Measurements from ENCODE around the gene ACOT11.
"Not testable (repeated sequence)": the region's sequence is repeated elsewhere in the genome, so short reads cannot be mapped to it uniquely, and the experiment has no call there.

ACOT11 gene

DNA sequence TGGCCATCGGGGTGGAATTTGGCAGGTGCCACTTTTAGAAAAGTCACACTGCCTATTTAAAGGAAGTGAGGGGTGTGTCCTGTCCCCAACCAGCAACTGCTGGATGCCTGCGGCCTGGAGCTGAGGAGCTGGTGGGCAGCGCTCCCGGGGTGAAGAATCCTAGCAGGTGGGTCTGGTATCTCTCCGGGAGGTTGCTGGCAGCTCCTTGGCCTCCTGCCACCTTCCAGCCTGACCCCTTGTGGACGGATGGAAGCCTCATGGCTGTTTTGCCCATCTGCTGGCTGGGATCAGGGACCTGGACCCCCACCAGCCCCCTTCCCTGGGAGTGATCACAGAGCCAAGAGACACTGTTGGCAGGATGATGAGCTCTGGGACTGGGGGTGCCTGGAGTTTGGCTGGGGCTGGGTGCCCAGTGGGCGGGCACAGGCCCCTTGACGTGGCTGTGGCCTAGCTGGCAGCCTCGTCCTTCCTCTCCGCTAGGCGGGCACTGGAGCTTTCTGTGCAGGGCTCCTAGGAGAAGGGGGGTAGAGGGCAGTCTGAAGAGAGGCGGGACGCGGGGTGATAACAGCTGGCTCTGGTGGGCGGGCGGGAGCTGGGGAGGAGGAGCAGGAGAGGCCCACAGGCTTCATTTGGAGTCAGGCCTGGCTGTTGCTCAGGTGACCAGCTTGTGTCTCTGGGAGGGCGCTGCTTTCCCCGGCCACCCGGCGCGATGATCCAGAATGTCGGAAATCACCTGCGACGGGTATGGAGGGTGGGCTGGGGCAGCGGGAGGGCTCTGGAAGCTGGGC, at the start of gene ACOT11:
Gene ACOT11 (plus strand): TSS at position 628 of the 788 bp plus-strand sequence. CDS start 82 bp downstream, at position 710.
- no peak for TF ChIP-seq ZNF274 (IDR thresholded peaks at IDR 0.05; ENCODE audit: low read depth, low read length)
- H3K4me3 ChIP-seq (ENCODE audit: low read length) = no peak within 1 kb of the TSS

- no peak overlapping the region for H3K4me3 ChIP-seq (ENCODE audit: low read length)
- TF ChIP-seq ZNF274 (IDR thresholded peaks at IDR 0.05; ENCODE audit: low read depth, low read length) = no peak
Measured at GRCh38 chr1:54498383-54499096, 49.5 kb upstream of the ACOT11 start.

DNA sequence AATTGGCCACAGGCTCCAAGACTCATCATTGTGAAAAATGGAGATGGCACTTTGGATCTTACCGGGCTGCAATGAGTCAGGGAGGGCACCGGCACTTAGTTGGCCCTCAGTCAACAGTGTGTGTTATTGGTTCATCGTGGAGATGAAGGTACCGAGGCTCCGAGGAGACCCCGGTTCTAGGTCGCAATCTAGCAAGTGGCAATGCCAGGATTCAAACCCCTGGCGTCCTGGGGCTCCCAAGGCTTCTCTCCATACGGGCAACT, 49.0 kb upstream of the ACOT11 start:
- TF ChIP-seq ZNF274 (IDR thresholded peaks at IDR 0.05; ENCODE audit: low read depth, low read length) = no peak
- no peak overlapping the region for H3K4me3 ChIP-seq (ENCODE audit: low read length)

- TF ChIP-seq ZNF274 (IDR thresholded peaks at IDR 0.05; ENCODE audit: low read depth, low read length) = no peak
- no peak overlapping the region for H3K4me3 ChIP-seq (ENCODE audit: low read length)
Measured at GRCh38 chr1:54499360-54500106, 48.5 kb upstream of the ACOT11 start.

DNA sequence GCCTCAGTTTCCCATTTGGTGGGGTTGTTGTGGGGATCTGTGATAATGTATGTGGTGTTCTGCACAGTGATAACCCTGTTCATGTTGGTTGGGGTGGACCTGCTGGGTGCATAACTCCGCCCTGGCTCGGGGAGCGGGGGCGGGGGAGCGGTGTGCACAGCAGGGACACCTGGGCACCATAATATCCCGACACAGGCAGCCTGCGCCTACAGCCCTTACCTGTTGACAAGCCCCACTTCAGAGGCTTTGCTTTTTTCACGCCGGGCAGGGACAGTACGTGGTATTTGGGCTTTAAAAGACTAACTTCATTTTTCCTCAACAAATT, 48.0 kb upstream of the ACOT11 start:
- no peak overlapping the region for H3K4me3 ChIP-seq (ENCODE audit: low read length)

GRCh38 chr1:54501849-54502248, 46.2 kb upstream of the ACOT11 start:
- no peak for TF ChIP-seq ZNF274 (IDR thresholded peaks at IDR 0.05; ENCODE audit: low read depth, low read length)
- H3K4me3 ChIP-seq (ENCODE audit: low read length) = no peak overlapping the region

More for the DNA sequence above, 48.0 kb upstream of the ACOT11 start:
- TF ChIP-seq ZNF274 (IDR thresholded peaks at IDR 0.05; ENCODE audit: low read depth, low read length) = no peak

DNA sequence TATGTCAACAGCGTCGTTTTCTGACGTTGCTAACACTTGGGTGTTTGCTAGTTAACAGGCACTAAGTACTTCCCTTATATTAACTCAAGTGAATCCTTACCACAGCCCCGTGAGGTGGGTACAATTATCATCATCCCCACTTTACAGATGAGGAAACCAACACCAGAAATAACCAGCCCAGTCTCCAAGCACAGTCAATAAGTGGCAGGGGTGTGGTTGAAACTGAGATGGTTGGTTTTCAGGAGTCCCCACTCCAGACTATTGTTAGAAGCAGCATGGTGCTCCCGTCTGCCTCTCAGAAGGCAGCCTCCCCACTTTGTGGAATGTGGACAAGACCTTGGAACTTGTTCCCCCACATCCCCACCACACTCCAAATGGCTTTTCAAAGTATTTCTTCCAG, 45.7 kb upstream of the ACOT11 start:
- H3K4me3 ChIP-seq (ENCODE audit: low read length) = no peak overlapping the region
- no peak for TF ChIP-seq ZNF274 (IDR thresholded peaks at IDR 0.05; ENCODE audit: low read depth, low read length)

DNA sequence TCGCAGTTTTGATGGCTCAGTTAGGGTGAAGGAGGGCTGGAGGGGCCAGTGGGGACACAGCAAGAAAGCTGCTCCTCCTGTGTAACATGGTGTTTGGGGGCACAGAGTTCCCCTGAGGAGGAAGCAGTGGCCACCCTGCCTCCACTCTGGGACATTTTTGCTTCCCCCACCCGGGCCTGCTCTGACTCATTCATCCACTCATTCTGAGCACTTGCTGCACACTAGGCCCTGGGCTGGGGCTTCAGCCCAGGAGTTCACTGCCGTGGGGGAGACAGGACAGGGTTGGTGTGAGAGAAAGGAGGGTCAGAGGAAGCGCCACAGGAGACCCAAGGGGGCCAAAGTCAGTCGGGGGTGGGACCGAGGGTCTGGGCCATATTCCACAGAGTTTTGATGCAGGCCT, 41.4 kb upstream of the ACOT11 start:
- TF ChIP-seq ZNF274 (IDR thresholded peaks at IDR 0.05; ENCODE audit: low read depth, low read length) = no peak
- no peak overlapping the region for H3K4me3 ChIP-seq (ENCODE audit: low read length)

DNA sequence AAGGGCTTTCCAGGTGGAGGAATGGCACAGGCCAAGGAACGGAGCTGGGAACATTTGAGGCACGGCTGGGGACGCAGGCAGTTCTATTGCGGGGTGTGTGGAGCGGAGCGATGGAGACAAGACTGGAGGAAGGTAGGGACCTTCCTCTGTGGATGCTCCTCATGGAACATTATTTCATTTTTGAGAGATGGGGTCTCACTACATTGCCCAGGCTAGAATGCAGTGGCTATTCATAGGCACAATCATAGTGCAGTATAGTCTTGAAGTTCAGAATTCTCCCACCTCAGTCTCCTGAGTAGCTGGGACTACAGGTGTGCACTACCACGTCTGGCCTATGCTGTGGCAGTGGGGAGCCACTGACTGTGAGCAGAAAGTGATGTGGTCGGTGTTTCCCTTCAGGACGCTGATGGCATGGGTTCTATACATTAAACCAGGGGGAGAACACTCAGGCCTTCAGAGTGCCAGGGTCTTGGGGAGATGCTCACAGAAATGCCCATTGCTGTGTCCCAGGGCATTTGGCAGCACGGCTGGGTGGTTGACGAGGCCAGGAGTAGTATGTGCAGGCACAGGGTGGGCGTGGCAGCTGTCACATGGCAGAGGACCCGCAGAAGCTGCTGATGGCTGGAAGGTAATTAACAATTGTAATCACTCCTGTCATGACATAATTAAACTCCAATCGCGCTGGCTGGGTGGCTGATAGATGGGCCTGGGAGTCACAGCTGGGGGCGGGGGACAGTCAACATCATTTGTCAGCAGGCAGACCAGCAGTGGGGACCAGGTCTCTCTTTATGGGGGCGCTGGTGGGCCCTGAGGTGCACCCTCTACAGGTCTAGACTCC, 40.8 kb upstream of the ACOT11 start:
- H3K4me3 ChIP-seq (ENCODE audit: low read length) = no peak overlapping the region
- TF ChIP-seq ZNF274 (IDR thresholded peaks at IDR 0.05; ENCODE audit: low read depth, low read length) = no peak

GRCh38 chr1:54510715-54511270, 37.2 kb upstream of the ACOT11 start:
- no peak for TF ChIP-seq ZNF274 (IDR thresholded peaks at IDR 0.05; ENCODE audit: low read depth, low read length)
- no peak overlapping the region for H3K4me3 ChIP-seq (ENCODE audit: low read length)

GRCh38 chr1:54513921-54514580, 34.0 kb upstream of the ACOT11 start:
- not testable (repeated sequence) for H3K4me3 ChIP-seq (ENCODE audit: low read length)

DNA sequence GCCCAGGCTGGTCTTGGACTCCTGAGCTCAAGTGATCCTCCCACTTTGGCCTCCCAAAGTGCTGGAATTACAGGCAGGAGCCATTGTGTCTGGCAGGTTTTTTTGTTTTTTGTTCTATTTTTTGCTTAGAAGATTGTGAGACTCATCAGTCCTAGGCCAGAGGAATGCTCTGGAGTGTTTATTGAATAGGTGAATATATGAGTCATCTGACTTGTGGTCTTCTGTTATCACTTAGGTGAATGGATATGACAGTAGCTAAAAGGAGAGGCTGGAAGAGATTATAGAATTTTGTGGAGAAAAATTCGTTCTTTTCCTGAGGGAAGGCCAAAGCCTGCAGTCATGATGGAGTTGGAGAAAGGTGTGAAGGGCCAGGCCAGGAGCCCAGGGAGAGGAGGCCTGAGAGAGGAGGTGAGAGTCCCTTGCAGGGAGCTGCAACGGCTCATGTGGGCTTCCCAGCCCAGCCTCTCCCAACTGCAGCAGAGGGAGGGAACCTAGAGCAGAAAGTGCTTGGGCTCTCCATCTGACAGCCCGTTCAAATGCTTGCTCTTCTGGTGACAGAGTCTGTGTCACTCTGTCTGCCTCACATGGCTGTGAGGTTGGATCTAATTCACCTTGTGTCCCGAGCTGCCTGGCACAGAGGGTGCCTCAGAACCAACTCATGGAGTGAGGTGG, 31.6 kb upstream of the ACOT11 start:
- TF ChIP-seq ZNF274 (IDR thresholded peaks at IDR 0.05; ENCODE audit: low read depth, low read length) = no peak
- no peak overlapping the region for H3K4me3 ChIP-seq (ENCODE audit: low read length)

DNA sequence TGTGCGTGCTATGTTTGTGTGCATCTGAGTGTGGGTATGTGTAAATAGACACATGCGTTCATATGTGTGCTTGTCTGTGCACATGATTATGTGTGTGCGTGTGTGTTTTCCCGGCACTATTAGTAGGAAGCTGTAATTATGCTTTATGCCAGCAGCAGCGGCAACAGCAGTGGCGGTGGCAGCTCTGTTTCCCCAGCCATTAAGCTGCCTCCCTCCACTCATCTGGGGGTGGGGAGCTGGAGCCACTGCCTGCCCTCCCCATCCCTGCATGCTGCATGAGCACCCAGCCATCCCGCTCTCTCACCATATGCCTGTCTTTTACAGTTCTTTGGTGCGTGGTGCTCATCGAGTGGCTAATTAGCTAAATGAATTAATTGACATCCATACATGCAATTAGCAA, 30.5 kb upstream of the ACOT11 start:
- TF ChIP-seq ZNF274 (IDR thresholded peaks at IDR 0.05; ENCODE audit: low read depth, low read length) = no peak
- no peak overlapping the region for H3K4me3 ChIP-seq (ENCODE audit: low read length)

Measured in GM08714 (cell line).